ENCODE data around the gene TSPEAR.
"Not testable (repeated sequence)": the region's sequence is repeated elsewhere in the genome, so short reads cannot be mapped to it uniquely, and the experiment has no call there.

The TSPEAR gene

DNA sequence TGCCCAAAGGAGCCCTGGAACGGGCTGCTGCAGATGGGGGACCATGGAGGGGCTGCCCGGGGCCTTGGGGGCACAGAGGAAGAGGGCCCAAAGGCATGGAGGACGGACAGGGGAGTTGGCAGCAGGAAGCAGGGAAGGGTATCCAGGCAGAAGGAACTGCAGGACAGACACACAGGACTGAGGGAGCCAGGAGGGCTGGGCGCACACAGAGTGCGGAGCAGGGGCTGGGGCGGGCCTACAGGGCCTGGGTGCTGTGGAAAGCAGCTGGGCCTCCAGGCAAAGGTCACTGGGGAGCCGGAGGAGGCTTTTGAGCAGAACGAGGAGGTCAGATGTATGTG, 199.5 kb downstream of the TSPEAR start:
- no peak for DNase-seq

DNA sequence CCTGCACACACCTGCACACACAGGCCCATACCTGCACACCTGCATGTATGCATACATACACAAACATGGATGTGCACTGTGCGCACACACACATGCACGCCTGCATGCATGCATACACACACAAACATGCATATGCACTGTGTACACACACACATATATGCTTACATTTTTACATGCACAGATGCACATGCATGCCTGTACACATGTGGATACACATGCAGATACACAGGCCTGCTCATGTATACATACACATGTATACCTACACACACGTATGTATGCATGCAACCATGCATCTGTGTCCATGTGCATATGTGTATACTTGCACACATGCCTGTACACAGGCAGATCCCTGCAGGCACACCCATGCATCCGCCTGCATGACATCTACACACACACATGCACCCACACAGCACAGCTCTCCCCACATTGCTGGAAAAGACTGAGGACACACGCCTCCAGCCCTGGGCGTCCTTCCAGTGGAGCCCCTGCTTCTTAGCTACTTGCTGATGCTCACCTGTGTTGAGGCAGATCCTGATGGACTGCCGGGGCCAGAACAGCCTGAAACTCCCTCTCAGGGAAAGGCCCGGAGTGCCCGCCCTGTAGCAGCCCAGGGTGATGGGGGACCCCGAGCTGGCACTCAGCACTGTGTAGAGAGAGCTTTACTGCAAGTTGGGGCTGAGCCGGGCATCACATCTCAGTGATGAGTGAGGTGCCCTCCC, 200.0 kb downstream of the TSPEAR start:
- peak in 1 of 6 experiments; percentile 27 for DNase-seq

DNA sequence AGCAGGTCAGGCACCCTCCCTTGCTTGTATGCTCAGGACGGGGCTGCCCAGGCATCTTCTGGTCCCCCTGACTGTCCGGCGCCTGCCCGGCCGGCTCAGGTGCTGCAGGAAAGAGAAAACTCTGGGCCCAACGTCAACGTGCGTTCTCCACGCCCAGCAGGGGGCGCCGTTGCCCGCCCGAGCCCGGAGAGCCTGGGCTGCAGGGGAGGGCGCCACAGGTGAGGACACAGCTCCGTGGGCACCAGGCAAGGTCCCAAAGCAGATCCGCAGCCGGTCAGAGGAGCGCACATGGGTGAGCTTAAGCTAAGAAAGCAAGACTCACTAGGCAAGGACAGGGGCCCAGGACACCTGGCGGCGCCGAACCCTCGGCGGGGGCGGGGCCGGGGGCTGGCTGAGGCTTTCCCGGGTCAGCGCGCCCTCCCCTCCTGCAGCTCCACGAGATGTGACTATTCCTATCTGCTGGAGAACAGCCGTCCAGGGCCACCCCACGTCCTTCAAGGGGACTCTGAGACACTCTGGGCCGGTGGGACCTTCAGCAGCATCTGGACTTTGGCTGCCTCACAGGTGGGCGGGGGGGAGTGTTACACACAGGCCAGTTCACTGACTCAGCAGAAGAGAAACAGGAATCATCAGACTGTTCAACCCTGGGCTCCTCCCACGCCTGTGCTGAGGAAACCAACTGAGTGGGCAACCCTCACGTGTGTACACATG, 200.7 kb downstream of the TSPEAR start:
- DNase-seq: peak; percentile 63 to 89 (median 76)

DNA sequence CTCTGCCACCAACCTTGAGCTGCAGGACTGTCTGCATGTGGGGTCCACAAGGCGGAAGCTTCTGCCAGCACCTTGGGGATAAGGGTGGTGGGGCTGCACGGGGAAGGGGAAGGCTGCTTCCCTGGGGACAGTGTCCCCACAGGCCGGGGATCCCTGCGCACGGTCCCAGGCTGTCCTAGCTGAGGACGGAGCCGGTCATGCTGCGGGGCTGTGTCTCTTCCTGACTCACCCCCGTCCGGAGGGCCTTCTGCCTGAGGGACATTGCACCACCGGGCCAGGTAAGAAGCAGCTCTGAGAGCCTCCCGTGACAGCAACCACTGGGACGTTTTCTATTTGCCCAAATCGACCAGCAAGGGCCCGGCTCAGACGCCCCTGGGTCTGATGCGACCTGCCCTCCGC, 201.3 kb downstream of the TSPEAR start:
- no peak for DNase-seq

DNA sequence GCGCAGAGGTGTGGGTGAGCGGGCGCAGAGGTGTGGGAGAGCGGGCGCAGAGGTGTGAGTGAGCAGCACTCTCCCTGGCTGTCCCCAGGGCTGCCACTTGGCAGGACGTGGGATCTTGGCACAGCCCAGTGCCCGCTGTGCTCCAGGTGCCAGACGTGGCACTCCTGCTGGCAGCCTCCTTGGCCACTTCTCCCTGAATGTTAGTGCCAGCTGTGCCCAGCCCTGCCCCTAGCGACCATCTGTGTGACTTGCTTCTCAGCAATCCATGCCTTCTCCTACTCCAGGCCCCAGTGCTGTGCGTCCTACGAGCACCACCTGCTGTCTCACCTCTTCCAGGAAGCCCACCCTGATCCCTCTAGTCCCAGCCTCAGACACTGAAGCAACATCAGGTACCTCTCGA, 201.8 kb downstream of the TSPEAR start:
- no peak for DNase-seq

- no peak for DNase-seq
Observed at GRCh38 chr21:44508711-44509445, 202.5 kb downstream of the TSPEAR start.

DNA sequence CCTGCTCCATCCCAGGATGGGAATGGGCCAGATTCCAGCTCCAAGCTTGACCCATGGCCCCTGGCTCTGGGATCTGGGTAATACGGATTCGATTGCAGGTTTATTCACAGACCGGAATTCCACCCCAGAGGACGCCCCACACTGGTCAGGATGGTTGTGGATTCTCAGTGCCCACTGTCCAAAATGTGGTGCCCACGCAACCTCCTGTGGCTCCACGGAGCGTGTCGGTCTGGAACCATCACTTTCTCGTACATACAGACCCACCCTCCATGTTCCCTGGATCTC, 203.0 kb downstream of the TSPEAR start:
- no peak for DNase-seq

GRCh38 chr21:44507673-44508425, 203.5 kb downstream of the TSPEAR start:
- DNase-seq: no peak

DNA sequence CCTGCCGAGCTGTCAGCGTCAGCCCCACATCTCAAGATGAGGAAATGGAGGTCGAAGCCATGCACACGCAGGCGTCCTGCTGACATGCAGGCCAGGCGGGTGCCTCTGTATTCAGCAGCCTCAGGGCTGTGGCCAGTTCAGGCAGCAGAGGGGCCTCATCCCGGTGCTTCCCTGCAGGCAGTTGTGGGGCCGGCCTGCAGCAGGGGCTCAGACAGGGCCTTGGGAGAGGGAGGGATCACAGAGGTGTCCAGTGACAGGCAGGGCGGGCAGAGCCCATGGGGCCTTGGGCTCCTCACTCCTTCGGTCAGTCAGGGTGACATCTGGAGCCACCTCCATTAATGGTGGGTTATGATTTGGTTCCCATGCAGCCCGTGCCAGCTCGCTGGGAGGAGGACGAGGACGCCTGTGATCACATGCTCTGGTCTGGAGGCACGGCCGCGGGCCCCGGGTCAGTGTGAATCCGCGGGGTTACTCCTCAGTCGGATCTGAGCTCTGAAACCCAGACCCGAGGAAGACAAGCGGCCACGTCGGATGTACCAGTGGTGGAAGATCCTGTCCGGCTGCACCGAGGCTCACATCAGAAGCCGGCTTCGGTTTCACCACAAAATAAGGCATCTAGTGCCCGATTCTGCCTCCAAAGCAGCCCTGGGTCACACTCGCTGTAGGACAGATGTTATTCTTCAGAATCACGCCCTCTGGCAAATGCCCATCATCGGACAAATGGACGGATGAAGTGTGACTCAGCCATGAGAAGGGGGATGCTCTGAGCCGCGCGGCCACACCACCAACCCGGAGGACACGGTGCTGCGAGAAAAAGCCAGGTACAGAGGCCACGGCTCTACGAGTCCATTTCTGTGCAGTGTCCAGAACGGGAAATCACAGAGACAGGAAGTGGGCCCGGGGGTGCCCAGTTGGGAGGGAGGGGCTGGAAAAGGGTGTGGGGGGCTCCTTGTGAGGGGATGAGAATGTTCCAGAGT, 204.8 kb downstream of the TSPEAR start:
- no peak for DNase-seq

- DNase-seq: no peak
Observed at GRCh38 chr21:44505673-44506278, 205.6 kb downstream of the TSPEAR start.

GRCh38 chr21:44503901-44504399, 207.4 kb downstream of the TSPEAR start:
- peak in 2 of 6 experiments; percentile 14 to 18 for DNase-seq

DNA sequence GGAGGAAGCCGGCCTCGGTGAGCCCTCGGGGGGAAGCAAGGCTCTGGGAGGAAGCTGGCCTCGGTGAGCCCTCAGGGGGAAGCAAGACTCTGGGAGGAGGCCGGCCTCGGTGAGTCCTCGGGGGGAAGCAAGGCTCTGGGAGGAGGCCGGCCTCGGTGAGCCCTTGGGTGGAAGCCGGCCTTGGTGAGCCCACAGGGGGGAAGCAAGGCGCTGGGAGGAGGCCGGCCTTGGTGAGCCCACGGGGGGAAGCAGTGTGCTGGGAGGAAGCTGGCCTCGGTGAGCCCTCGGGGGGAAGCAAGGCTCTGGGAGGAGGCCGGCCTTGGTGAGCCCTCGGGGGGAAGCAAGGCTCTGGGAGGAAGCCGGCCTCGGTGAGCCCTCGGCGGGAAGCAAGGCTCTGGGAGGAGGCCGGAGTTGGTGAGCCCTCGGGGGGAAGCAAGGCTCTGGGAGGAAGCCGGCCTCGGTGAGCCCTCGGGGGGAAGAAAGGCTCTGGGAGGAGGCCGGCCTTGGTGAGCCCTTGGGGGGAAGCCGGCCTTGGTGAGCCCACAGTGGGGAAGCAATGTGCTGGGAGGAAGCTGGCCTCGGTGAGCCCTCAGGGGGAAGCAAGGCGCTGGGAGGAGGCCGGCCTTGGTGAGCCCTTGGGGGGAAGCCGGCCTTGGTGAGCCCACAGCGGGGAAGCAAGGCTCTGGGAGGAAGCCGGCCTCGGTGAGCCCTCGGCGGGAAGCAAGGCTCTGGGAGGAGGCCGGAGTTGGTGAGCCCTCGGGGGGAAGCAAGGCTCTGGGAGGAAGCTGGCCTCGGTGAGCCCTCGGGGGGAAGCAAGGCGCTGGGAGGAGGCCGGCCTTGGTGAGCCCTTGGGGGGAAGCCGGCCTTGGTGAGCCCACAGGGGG, 208.1 kb downstream of the TSPEAR start:
- DNase-seq: not testable (repeated sequence)

DNA sequence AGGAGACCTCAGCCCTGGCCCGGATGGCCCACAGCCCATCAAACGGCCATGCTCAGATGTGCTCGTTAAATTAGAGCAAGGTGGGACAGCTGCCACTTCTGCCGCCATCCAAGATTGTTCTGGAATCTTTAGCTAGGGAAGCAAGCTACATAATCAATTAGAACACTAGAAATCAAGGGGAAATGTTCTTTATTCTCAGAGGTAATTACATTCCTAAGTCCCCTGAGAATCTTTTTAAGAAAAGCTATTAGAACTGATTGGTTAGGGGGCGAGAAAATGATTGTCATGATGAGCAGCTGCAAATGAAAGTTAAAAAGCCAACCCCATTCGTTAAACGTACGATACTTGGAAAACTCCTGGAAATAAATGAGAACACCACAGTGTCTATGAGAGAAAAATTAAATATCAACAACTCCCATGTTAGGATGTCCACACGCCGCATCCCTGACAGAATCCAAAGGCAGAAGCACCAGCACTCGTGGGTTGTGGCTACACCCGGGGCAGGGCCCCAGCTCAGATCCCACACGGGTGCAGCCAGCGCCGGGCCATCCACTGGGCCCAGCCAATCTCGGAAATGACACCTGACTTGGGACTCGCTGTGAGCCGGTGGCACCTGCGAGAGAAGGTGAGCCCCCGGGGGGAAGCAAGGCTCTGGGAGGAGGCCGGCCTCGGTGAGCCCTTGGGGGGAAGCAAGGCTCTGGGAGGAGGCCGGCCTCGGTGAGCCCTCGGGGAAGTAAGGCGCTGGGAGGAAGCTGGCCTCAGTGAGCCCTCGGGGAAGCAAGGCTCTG, 209.0 kb downstream of the TSPEAR start:
- no peak for DNase-seq

DNA sequence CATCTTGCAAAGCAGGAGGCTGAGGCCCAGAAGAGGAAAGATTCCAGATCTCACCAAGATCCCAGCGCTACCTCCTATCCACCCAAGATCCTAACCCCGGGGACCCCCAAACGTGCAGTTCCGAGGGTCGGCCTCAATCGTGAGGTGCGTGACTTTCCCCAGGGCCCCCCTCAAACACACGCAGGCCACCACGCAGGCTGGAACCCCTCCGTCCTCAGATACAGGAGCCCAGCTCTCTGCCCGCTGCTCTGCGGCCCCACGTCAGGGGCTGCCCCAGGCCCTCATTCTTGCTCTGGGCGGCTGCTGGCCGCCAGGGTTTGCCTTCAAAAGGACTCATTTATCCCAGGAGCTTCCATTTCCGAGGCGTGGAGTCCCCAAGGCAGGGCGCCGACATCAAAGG, 211.3 kb downstream of the TSPEAR start:
- DNase-seq: no peak

GRCh38 chr21:44499631-44500030, 211.7 kb downstream of the TSPEAR start:
- no peak for DNase-seq

GRCh38 chr21:44499211-44499560, 212.2 kb downstream of the TSPEAR start:
- DNase-seq: no peak

GRCh38 chr21:44498280-44499210, 212.8 kb downstream of the TSPEAR start:
- no peak for DNase-seq

DNA sequence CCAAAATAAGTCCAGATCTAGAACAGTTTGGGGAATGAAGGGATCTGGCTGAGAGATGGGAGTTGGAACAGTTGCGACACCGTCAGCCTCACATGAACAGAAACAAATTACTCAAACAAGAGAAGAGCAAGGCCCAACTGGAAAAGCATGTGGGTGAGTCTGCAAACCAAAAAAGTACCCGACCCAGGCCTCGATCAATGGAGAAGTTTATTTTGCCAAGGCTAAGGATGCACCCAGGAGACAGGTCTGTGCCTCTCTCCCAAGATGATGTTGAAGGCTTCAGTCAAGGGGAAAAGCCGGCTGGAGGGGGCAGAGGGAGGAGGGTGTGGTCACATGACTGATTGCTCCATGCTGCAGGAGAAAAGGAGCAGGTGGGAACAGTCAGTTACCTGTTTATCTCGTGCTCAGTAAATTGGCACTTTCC, 213.7 kb downstream of the TSPEAR start:
- no peak for DNase-seq
